AG04450 (cell line): ENCODE data around the gene ZNF33A. TPM values are rescaled to one million over a fixed set of nuclear protein-coding genes. Genes with fewer than 3 reads are reported as not detected.
A peak's percentile ranks its signal among the peaks of the same experiment; 100 is the strongest.
"Not testable (repeated sequence)": the region's sequence is repeated elsewhere in the genome, so short reads cannot be mapped to it uniquely, and the experiment has no call there.

Experiments used
- CTCF ChIA-PET: fragments of 300-600, 350-600 bp; formaldehyde crosslinking; extraction: SDS; loops from one replicate; lab custom pipeline; 2022; ENCODE audit warnings: antibody characterized with exemption, inconsistent platforms; lab: Charles Lee
- POLR2A ChIA-PET: fragments of 350-600 bp; formaldehyde crosslinking; extraction: SDS; loops from one replicate; lab custom pipeline; 2021; ENCODE audit warnings: antibody characterized with exemption, inconsistent platforms; lab: Yijun Ruan, JAX
- DNase-seq: peaks from one replicate; pipeline ENCODE4 v3.0.0-alpha.2; 2011; ENCODE audit warnings: low read depth, low spot score
- H3K27ac ChIP-seq: one replicate; pipeline ENCODE4 v1.5.1; 2012; ENCODE audit warnings: low read depth, low read length, control low read depth
- H3K27me3 ChIP-seq: one replicate; pipeline ENCODE4 v1.6.0; 2012; ENCODE audit warnings: low read length; ENCODE audit not compliant: control insufficient read depth, insufficient read depth
- H3K4me3 ChIP-seq: 2 replicates; pipeline ENCODE4 v1.5.1; 2011; ENCODE audit warnings: mild to moderate bottlenecking, low read depth, low read length, control low read depth
- H3K9me3 ChIP-seq: 2 replicates; pipeline ENCODE4 v1.5.1; 2012; ENCODE audit warnings: low read length; ENCODE audit not compliant: control insufficient read depth, insufficient read depth
- CTCF ChIP-seq: IDR thresholded peaks from 2 replicates; pipeline ENCODE4 v1.5.1; 2011; ENCODE audit warnings: low read depth, low read length, control low read depth, inconsistent platforms
- polyA plus RNA-seq: library from polyadenylated mRNA; depleted of rRNA; stranded (reverse); fragments of >200 nt; gene quantifications from 2 replicates; pipeline ENCODE4 v1.2.3, GENCODE V29; 2011

The ZNF33A gene
- polyA plus RNA-seq, 1 experiment: 10.5 TPM

- Histone ChIP-seq H3K4me3 (no peak overlapping the region), H3K9me3 (no peaks in the 10 kb centered on the region; the same call in 1 of the 2 replicates), H3K27me3 (peaks cover 3% of the 10 kb centered on the region), H3K27ac (no peak overlapping the region)
- TF ChIP-seq CTCF: no peak
- no peak for DNase-seq
- ChIA-PET CTCF (no interaction called here), POLR2A (no interaction called here)
Observed at GRCh38 chr10:38070501-38070900, 60.0 kb downstream of the ZNF33A start.

DNA sequence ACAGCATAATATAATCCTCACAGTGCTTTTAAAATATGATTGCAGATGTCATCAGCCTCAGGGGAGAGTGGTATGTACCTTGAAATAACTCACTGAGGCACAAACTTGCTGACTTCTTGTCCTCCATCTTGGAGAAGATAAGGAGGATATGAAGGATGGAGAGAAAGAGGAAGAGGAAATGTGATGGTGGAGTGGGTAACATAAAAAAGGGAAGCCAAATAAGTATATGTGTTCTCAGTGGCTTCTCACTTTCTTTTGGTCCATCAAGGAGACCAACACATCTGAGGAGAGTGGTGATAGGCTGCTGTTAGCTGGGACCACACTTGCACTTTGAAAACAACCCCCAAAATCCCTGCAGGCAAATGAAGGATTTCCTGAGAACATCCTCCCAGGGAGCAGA is 62.1 kb downstream of the ZNF33A start:
- POLR2A ChIA-PET: no interaction called here
- TF ChIP-seq CTCF: no peak

GRCh38 chr10:38076687-38077086 is 66.2 kb downstream of the ZNF33A start:
- POLR2A ChIA-PET: no interaction called here
- Histone ChIP-seq H3K27ac (no peak overlapping the region), H3K9me3 (peaks cover 3% of the 10 kb centered on the region), H3K4me3 (no peak overlapping the region), H3K27me3 (peaks cover 3% of the 10 kb centered on the region)
- DNase-seq: no peak
- CTCF ChIA-PET: no interaction called here
- TF ChIP-seq CTCF: no peak

More for the DNA sequence above, 62.1 kb downstream of the ZNF33A start:
- H3K27ac ChIP-seq: no peak overlapping the region
- H3K27me3 ChIP-seq: peaks cover 3% of the 10 kb centered on the region
- H3K9me3 ChIP-seq: peaks cover 3% of the 10 kb centered on the region
- no peak for DNase-seq
- CTCF ChIA-PET: no interaction called here
- no peak overlapping the region for H3K4me3 ChIP-seq

DNA sequence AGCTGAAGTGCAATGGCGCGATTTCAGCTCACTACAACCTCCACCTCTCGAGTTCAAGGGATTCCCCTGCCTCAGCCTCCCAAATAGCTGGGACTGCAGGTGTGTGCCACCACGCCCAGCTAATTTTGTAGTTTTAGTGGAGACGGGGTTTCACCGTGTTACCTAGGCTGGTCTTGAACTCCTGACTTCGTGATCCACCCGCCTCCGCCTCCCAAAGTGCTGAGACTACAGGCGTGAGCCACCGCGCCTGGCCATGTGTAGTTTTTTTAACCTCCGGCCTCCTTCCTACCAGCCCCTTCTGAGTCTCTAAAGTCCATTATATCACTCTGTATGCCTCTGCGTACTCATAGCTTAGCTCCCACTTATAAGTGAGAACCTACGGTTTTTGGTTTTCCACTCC is 82.8 kb downstream of the ZNF33A start:
- H3K27ac ChIP-seq, H3K27me3 ChIP-seq, H3K4me3 ChIP-seq, POLR2A ChIA-PET, H3K9me3 ChIP-seq, CTCF ChIA-PET, DNase-seq: not testable (repeated sequence)

DNA sequence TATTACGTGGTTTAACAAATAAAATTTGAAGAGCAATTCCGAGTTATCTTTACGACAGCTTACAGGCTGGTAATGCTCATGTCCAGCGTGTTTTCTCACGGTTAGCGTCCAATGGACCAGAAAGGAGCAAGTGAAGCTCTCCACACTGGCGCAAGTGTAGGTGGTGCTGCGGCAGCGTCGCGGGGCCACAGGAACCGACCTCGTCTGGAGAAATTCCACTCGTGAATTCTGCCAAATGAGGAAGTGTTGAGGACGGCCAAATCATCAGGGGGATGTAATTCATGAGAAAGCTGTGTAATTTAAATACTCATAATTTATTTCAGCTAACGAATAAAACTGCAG is 83.3 kb downstream of the ZNF33A start:
- POLR2A ChIA-PET: no interaction called here

More for the DNA sequence above, 83.3 kb downstream of the ZNF33A start:
- Histone ChIP-seq H3K4me3 (peak overlapping the region; percentile 87), H3K27me3 (no peaks in the 10 kb centered on the region), H3K9me3 (no peaks in the 10 kb centered on the region; the same call in 1 of the 2 replicates), H3K27ac (no peak overlapping the region)
- no peak for TF ChIP-seq CTCF
- CTCF ChIA-PET: interaction anchor here (0.7 kb wide), 1 partner anchor 117 kb away, joined by 7 read pairs; no protein-coding TSS in a partner anchor
- DNase-seq: no peak
